ENCODE results near the gene CES5A.

CES5A gene

GRCh38 chr16:55856950-55857349, 18.2 kb downstream of the CES5A start:
- DNase-seq (ENCODE audit: low spot score) = no peak
- no peak for TF ChIP-seq CTCF (IDR thresholded peaks at IDR 0.05; ENCODE audit: extremely low read depth, missing control alignments)

- DNase-seq (ENCODE audit: low spot score) = no peak
- no peak for TF ChIP-seq CTCF (IDR thresholded peaks at IDR 0.05; ENCODE audit: extremely low read depth, missing control alignments)
Measured at GRCh38 chr16:55853114-55853513, 22.1 kb downstream of the CES5A start.

GRCh38 chr16:55849536-55849935, 25.6 kb downstream of the CES5A start:
- DNase-seq (ENCODE audit: low spot score) = no peak
- TF ChIP-seq CTCF (IDR thresholded peaks at IDR 0.05; ENCODE audit: extremely low read depth, missing control alignments) = no peak

GRCh38 chr16:55846598-55847346, 28.4 kb downstream of the CES5A start:
- no peak for TF ChIP-seq CTCF (IDR thresholded peaks at IDR 0.05; ENCODE audit: extremely low read depth, missing control alignments)
- DNase-seq (ENCODE audit: low spot score) = no peak

GRCh38 chr16:55843105-55843395, 32.1 kb downstream of the CES5A start:
- DNase-seq (ENCODE audit: low spot score) = no peak
- TF ChIP-seq CTCF (IDR thresholded peaks at IDR 0.05; ENCODE audit: extremely low read depth, missing control alignments) = no peak

- peak; percentile 59 for DNase-seq (ENCODE audit: low spot score)
Measured at GRCh38 chr16:55842369-55843104, 32.6 kb downstream of the CES5A start.

More at GRCh38 chr16:55842369-55843104, 32.6 kb downstream of the CES5A start:
- TF ChIP-seq CTCF (IDR thresholded peaks at IDR 0.05; ENCODE audit: extremely low read depth, missing control alignments) = peak; percentile 44
